SK-N-SH treated with all-trans-retinoic acid at 6 μM for 48 hours (cell line): ENCODE data around the gene SEMA7A.

ENCODE experiments used
- ATAC-seq: fragments of 200-7000 bp; cut with Tn5 transposase; 3 replicates; pipeline ENCODE4 v1.9.1; 2020; ENCODE audit warnings: mild to moderate bottlenecking, moderate library complexity
- ARNTL ChIP-seq: fragments of 450-650 bp; formaldehyde crosslinking; IDR thresholded peaks from 2 replicates; pipeline ENCODE4 v1.5.0; 2020; ENCODE audit warnings: low read depth, mild to moderate bottlenecking, moderate library complexity, borderline replicate concordance
- BACH2 ChIP-seq: fragments of 250-450 bp; sonication (Bioruptor Pico); IDR thresholded peaks from 2 replicates; pipeline ENCODE4 v1.9.0; 2021; ENCODE audit warnings: mild to moderate bottlenecking, borderline replicate concordance
- CREB5 ChIP-seq: fragments of 250-450 bp; sonication (Bioruptor Pico); IDR thresholded peaks from 2 replicates; pipeline ENCODE4 v1.5.1; 2020; ENCODE audit warnings: low read depth, mild to moderate bottlenecking, moderate library complexity
- CSDC2 ChIP-seq: fragments of 250-450 bp; sonication (Bioruptor Pico); IDR thresholded peaks from 2 replicates; pipeline ENCODE4 v1.5.0; 2020; ENCODE audit warnings: mild to moderate bottlenecking, moderate library complexity
- CSRNP3 ChIP-seq: fragments of 250-450 bp; sonication (Bioruptor Pico); IDR thresholded peaks from 2 replicates; pipeline ENCODE4 v1.5.1; 2021; ENCODE audit warnings: mild to moderate bottlenecking, moderate library complexity
- ESRRG ChIP-seq: fragments of 250-450 bp; sonication (Bioruptor Pico); IDR thresholded peaks from 2 replicates; pipeline ENCODE4 v1.6.1; 2021; ENCODE audit warnings: mild to moderate bottlenecking
- GLIS3 ChIP-seq: fragments of 250-450 bp; sonication (Bioruptor Pico); IDR thresholded peaks from 2 replicates; pipeline ENCODE4 v1.5.0; 2020; ENCODE audit warnings: mild to moderate bottlenecking, moderate library complexity
- ISL1 ChIP-seq: fragments of 250-450 bp; sonication (Bioruptor Pico); IDR thresholded peaks from 2 replicates; pipeline ENCODE4 v2.1.2; 2022; ENCODE audit warnings: mild to moderate bottlenecking, moderate library complexity
- OSR1 ChIP-seq: fragments of 250-450 bp; sonication (Bioruptor Pico); IDR thresholded peaks from 2 replicates; pipeline ENCODE4 v1.8.0; 2022; ENCODE audit warnings: moderate library complexity, mild to moderate bottlenecking, inconsistent platforms
- PATZ1 ChIP-seq: fragments of 250-450 bp; sonication (Bioruptor Pico); IDR thresholded peaks from 2 replicates; pipeline ENCODE4 v1.8.0; 2020; ENCODE audit warnings: mild to moderate bottlenecking, moderate library complexity, borderline replicate concordance
- POU6F1 ChIP-seq: fragments of 250-450 bp; sonication (Bioruptor Pico); IDR thresholded peaks from 2 replicates; pipeline ENCODE4 v1.8.0; 2021; ENCODE audit warnings: low read depth, mild to moderate bottlenecking, moderate library complexity, borderline replicate concordance
- PPARA ChIP-seq: fragments of 250-450 bp; sonication (Bioruptor Pico); IDR thresholded peaks from 2 replicates; pipeline ENCODE4 v1.5.0; 2020; ENCODE audit warnings: mild to moderate bottlenecking, borderline replicate concordance
- RARB ChIP-seq: fragments of 250-450 bp; sonication (Bioruptor Pico); IDR thresholded peaks from 2 replicates; pipeline ENCODE4 v1.8.0; 2021; ENCODE audit warnings: mild to moderate bottlenecking, moderate library complexity
- TCF4 ChIP-seq: fragments of 250-450 bp; sonication (Bioruptor Pico); IDR thresholded peaks from 2 replicates; pipeline ENCODE4 v1.8.0; 2021; ENCODE audit warnings: mild to moderate bottlenecking, moderate library complexity, borderline replicate concordance
- TOX ChIP-seq: fragments of 250-450 bp; sonication (Bioruptor Pico); IDR thresholded peaks from 2 replicates; pipeline ENCODE4 v1.8.0; 2021; ENCODE audit warnings: mild to moderate bottlenecking, moderate library complexity, borderline replicate concordance
- TSHZ2 ChIP-seq: fragments of 250-450 bp; sonication (Bioruptor Pico); IDR thresholded peaks from 2 replicates; pipeline ENCODE4 v1.5.0; 2020; ENCODE audit warnings: mild to moderate bottlenecking, moderate library complexity
- ZFP3 ChIP-seq: fragments of 250-450 bp; sonication (Bioruptor Pico); IDR thresholded peaks from 2 replicates; pipeline ENCODE4 v1.5.0; 2020; ENCODE audit warnings: mild to moderate bottlenecking, moderate library complexity
- ZFP30 ChIP-seq: fragments of 450-650 bp; formaldehyde crosslinking; IDR thresholded peaks from 2 replicates; pipeline ENCODE4 v1.5.0; 2022; ENCODE audit warnings: mild to moderate bottlenecking, moderate library complexity
- ZNF565 ChIP-seq: fragments of 450-650 bp; formaldehyde crosslinking; conservative IDR thresholded peaks from 2 replicates; pipeline ENCODE4 v1.5.0; 2020; ENCODE audit warnings: low read depth, mild to moderate bottlenecking, moderate library complexity
- ZNF70 ChIP-seq: fragments of 450-650 bp; formaldehyde crosslinking; IDR thresholded peaks from 2 replicates; pipeline ENCODE4 v1.5.0; 2020; ENCODE audit warnings: mild to moderate bottlenecking, moderate library complexity
- ZNF8 ChIP-seq: fragments of 450-650 bp; formaldehyde crosslinking; IDR thresholded peaks from 2 replicates; pipeline ENCODE4 v1.5.0; 2020; ENCODE audit warnings: mild to moderate bottlenecking, moderate library complexity

SEMA7A gene

GRCh38 chr15:74405823-74406222, 27.9 kb downstream of the SEMA7A start:
- no peak for ATAC-seq
- TF ChIP-seq PPARA (no peak), OSR1 (CRISPR knock-in tag) (no peak), GLIS3 (no peak), TCF4 (no peak), ARNTL (CRISPR knock-in tag) (no peak), CSRNP3 (CRISPR knock-in tag) (no peak), CREB5 (CRISPR knock-in tag) (no peak), TOX (no peak), CSDC2 (no peak), ESRRG (CRISPR knock-in tag) (no peak), ZFP3 (CRISPR knock-in tag) (no peak), TSHZ2 (CRISPR knock-in tag) (no peak), BACH2 (no peak), PATZ1 (no peak), ISL1 (CRISPR knock-in tag) (no peak)
- TF ChIP-seq, all 23 proteins: peak for 0

- no peak for TF ChIP-seq ZFP30 (CRISPR knock-in tag)
- no peak for TF ChIP-seq CREB5 (CRISPR knock-in tag)
- TF ChIP-seq ZNF565 (CRISPR knock-in tag) = no peak
- no peak for TF ChIP-seq ZNF8 (CRISPR knock-in tag)
- no peak for TF ChIP-seq RARB (CRISPR knock-in tag)
- no peak for TF ChIP-seq PATZ1
- no peak for TF ChIP-seq ARNTL (CRISPR knock-in tag)
- TF ChIP-seq ESRRG (CRISPR knock-in tag) = no peak
- TF ChIP-seq TOX = no peak
- TF ChIP-seq POU6F1 (CRISPR knock-in tag) = no peak
- TF ChIP-seq TCF4 = no peak
- no peak for TF ChIP-seq ZFP3 (CRISPR knock-in tag)
- TF ChIP-seq PPARA = no peak
- no peak for TF ChIP-seq ISL1 (CRISPR knock-in tag)
- no peak for TF ChIP-seq TSHZ2 (CRISPR knock-in tag)
- TF ChIP-seq OSR1 (CRISPR knock-in tag) = no peak
- no peak for TF ChIP-seq ZNF70 (CRISPR knock-in tag)
- TF ChIP-seq BACH2 = no peak
- ATAC-seq = no peak
Measured at GRCh38 chr15:74403991-74404563, 29.7 kb downstream of the SEMA7A start.
